ENCODE results near the gene WFIKKN1. TPM values are rescaled to one million over a fixed set of nuclear protein-coding genes. Genes with fewer than 3 reads are reported as not detected.

WFIKKN1 gene
- total RNA-seq, 1 experiment from 2014 or later, result 12.3 TPM

DNA sequence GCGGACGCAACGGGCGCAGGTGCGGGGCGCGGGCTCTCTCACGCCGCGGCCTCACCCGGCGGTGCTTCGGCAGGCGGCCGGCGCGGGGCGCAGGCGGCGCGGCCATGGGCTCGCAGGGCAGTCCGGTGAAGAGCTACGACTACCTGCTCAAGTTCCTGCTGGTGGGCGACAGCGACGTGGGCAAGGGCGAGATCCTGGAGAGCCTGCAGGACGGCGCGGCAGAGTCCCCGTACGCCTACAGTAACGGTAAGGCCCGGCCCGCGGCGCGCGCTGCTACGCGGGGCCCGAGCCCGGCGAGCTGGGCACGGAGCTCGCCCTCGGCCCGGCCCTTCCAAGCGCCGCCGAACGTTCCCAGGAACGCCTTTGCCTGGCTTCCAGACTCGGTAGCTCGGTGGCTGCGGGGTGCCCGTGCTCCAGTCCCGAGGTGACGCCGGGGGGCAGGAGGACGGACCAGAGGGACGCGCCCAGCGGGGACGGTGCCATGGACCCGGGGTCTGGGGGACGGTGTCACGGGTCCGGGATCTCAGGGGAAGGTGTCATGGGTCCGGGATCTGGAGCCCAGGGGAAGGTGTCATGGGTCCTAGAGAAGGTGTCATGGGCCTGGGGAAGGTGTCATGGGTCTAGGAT, 40.5 kb upstream of the WFIKKN1 start (continued):
- TF ChIP-seq, protein P1, sequence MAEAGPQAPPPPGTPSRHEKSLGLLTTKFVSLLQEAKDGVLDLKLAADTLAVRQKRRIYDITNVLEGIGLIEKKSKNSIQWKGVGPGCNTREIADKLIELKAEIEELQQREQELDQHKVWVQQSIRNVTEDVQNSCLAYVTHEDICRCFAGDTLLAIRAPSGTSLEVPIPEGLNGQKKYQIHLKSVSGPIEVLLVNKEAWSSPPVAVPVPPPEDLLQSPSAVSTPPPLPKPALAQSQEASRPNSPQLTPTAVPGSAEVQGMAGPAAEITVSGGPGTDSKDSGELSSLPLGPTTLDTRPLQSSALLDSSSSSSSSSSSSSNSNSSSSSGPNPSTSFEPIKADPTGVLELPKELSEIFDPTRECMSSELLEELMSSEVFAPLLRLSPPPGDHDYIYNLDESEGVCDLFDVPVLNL (CRISPR knock-in tag; IDR thresholded peaks at IDR 0.05; ENCODE audit: borderline replicate concordance, low read depth), result no peak
- TF ChIP-seq ZNF396 (CRISPR knock-in tag; IDR thresholded peaks at IDR 0.05; ENCODE audit: borderline replicate concordance) (no peak), TP53 (CRISPR knock-in tag; IDR thresholded peaks at IDR 0.05) (no peak), GABPB1 (CRISPR knock-in tag; IDR thresholded peaks at IDR 0.05) (0 out of 2 replicates have a peak, but pooled peaks have one; percentile 15), PRRX2 (CRISPR knock-in tag; IDR thresholded peaks at IDR 0.05) (no peak), TEAD4 (CRISPR knock-in tag; IDR thresholded peaks at IDR 0.05) (no peak), NR1H2 (CRISPR knock-in tag; IDR thresholded peaks at IDR 0.05) (no peak), EMX1 (CRISPR knock-in tag; IDR thresholded peaks at IDR 0.05) (no peak), ZNF317 (CRISPR knock-in tag; IDR thresholded peaks at IDR 0.05; ENCODE audit: borderline replicate concordance, low read depth) (no peak), GTF2I (CRISPR knock-in tag; conservative IDR thresholded peaks at IDR 0.05) (no peak), ETV6 (CRISPR knock-in tag; IDR thresholded peaks at IDR 0.05) (no peak), JUN (CRISPR knock-in tag; IDR thresholded peaks at IDR 0.05) (no peak), ZNF671 (CRISPR knock-in tag; IDR thresholded peaks at IDR 0.05) (peak; percentile 33; the same call in 1 of the 2 replicates), NR2C2 (CRISPR knock-in tag; IDR thresholded peaks at IDR 0.05) (no peak), SMAD4 (CRISPR knock-in tag; IDR thresholded peaks at IDR 0.05) (no peak), FOXJ3 (CRISPR knock-in tag; IDR thresholded peaks at IDR 0.05; ENCODE audit: borderline replicate concordance) (no peak)
- TF ChIP-seq, protein P2, sequence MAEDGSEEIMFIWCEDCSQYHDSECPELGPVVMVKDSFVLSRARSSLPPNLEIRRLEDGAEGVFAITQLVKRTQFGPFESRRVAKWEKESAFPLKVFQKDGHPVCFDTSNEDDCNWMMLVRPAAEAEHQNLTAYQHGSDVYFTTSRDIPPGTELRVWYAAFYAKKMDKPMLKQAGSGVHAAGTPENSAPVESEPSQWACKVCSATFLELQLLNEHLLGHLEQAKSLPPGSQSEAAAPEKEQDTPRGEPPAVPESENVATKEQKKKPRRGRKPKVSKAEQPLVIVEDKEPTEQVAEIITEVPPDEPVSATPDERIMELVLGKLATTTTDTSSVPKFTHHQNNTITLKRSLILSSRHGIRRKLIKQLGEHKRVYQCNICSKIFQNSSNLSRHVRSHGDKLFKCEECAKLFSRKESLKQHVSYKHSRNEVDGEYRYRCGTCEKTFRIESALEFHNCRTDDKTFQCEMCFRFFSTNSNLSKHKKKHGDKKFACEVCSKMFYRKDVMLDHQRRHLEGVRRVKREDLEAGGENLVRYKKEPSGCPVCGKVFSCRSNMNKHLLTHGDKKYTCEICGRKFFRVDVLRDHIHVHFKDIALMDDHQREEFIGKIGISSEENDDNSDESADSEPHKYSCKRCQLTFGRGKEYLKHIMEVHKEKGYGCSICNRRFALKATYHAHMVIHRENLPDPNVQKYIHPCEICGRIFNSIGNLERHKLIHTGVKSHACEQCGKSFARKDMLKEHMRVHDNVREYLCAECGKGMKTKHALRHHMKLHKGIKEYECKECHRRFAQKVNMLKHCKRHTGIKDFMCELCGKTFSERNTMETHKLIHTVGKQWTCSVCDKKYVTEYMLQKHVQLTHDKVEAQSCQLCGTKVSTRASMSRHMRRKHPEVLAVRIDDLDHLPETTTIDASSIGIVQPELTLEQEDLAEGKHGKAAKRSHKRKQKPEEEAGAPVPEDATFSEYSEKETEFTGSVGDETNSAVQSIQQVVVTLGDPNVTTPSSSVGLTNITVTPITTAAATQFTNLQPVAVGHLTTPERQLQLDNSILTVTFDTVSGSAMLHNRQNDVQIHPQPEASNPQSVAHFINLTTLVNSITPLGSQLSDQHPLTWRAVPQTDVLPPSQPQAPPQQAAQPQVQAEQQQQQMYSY (CRISPR knock-in tag; IDR thresholded peaks at IDR 0.05), result no peak
- TF ChIP-seq, protein P3, sequence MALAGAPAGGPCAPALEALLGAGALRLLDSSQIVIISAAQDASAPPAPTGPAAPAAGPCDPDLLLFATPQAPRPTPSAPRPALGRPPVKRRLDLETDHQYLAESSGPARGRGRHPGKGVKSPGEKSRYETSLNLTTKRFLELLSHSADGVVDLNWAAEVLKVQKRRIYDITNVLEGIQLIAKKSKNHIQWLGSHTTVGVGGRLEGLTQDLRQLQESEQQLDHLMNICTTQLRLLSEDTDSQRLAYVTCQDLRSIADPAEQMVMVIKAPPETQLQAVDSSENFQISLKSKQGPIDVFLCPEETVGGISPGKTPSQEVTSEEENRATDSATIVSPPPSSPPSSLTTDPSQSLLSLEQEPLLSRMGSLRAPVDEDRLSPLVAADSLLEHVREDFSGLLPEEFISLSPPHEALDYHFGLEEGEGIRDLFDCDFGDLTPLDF (CRISPR knock-in tag; IDR thresholded peaks at IDR 0.05), result no peak
- TF ChIP-seq, protein P4, sequence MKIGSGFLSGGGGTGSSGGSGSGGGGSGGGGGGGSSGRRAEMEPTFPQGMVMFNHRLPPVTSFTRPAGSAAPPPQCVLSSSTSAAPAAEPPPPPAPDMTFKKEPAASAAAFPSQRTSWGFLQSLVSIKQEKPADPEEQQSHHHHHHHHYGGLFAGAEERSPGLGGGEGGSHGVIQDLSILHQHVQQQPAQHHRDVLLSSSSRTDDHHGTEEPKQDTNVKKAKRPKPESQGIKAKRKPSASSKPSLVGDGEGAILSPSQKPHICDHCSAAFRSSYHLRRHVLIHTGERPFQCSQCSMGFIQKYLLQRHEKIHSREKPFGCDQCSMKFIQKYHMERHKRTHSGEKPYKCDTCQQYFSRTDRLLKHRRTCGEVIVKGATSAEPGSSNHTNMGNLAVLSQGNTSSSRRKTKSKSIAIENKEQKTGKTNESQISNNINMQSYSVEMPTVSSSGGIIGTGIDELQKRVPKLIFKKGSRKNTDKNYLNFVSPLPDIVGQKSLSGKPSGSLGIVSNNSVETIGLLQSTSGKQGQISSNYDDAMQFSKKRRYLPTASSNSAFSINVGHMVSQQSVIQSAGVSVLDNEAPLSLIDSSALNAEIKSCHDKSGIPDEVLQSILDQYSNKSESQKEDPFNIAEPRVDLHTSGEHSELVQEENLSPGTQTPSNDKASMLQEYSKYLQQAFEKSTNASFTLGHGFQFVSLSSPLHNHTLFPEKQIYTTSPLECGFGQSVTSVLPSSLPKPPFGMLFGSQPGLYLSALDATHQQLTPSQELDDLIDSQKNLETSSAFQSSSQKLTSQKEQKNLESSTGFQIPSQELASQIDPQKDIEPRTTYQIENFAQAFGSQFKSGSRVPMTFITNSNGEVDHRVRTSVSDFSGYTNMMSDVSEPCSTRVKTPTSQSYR (CRISPR knock-in tag; IDR thresholded peaks at IDR 0.05), result no peak
- TF ChIP-seq, protein P5, sequence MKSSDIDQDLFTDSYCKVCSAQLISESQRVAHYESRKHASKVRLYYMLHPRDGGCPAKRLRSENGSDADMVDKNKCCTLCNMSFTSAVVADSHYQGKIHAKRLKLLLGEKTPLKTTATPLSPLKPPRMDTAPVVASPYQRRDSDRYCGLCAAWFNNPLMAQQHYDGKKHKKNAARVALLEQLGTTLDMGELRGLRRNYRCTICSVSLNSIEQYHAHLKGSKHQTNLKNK (CRISPR knock-in tag; IDR thresholded peaks at IDR 0.05), result no peak
- TF ChIP-seq, protein P6, sequence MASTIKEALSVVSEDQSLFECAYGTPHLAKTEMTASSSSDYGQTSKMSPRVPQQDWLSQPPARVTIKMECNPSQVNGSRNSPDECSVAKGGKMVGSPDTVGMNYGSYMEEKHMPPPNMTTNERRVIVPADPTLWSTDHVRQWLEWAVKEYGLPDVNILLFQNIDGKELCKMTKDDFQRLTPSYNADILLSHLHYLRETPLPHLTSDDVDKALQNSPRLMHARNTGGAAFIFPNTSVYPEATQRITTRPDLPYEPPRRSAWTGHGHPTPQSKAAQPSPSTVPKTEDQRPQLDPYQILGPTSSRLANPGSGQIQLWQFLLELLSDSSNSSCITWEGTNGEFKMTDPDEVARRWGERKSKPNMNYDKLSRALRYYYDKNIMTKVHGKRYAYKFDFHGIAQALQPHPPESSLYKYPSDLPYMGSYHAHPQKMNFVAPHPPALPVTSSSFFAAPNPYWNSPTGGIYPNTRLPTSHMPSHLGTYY (CRISPR knock-in tag; IDR thresholded peaks at IDR 0.05), result no peak
- TF ChIP-seq, protein P7, sequence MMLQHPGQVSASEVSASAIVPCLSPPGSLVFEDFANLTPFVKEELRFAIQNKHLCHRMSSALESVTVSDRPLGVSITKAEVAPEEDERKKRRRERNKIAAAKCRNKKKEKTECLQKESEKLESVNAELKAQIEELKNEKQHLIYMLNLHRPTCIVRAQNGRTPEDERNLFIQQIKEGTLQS (CRISPR knock-in tag; conservative IDR thresholded peaks at IDR 0.05), result no peak
- TF ChIP-seq, protein P8, sequence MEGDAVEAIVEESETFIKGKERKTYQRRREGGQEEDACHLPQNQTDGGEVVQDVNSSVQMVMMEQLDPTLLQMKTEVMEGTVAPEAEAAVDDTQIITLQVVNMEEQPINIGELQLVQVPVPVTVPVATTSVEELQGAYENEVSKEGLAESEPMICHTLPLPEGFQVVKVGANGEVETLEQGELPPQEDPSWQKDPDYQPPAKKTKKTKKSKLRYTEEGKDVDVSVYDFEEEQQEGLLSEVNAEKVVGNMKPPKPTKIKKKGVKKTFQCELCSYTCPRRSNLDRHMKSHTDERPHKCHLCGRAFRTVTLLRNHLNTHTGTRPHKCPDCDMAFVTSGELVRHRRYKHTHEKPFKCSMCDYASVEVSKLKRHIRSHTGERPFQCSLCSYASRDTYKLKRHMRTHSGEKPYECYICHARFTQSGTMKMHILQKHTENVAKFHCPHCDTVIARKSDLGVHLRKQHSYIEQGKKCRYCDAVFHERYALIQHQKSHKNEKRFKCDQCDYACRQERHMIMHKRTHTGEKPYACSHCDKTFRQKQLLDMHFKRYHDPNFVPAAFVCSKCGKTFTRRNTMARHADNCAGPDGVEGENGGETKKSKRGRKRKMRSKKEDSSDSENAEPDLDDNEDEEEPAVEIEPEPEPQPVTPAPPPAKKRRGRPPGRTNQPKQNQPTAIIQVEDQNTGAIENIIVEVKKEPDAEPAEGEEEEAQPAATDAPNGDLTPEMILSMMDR (IDR thresholded peaks at IDR 0.05), result no peak
- TF ChIP-seq, protein P9, sequence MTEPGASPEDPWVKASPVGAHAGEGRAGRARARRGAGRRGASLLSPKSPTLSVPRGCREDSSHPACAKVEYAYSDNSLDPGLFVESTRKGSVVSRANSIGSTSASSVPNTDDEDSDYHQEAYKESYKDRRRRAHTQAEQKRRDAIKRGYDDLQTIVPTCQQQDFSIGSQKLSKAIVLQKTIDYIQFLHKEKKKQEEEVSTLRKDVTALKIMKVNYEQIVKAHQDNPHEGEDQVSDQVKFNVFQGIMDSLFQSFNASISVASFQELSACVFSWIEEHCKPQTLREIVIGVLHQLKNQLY (CRISPR knock-in tag; IDR thresholded peaks at IDR 0.05), result no peak
